ENCODE data around the gene ZNF526.
"Not testable (repeated sequence)": the region's sequence is repeated elsewhere in the genome, so short reads cannot be mapped to it uniquely, and the experiment has no call there.

Gene ZNF526

DNA sequence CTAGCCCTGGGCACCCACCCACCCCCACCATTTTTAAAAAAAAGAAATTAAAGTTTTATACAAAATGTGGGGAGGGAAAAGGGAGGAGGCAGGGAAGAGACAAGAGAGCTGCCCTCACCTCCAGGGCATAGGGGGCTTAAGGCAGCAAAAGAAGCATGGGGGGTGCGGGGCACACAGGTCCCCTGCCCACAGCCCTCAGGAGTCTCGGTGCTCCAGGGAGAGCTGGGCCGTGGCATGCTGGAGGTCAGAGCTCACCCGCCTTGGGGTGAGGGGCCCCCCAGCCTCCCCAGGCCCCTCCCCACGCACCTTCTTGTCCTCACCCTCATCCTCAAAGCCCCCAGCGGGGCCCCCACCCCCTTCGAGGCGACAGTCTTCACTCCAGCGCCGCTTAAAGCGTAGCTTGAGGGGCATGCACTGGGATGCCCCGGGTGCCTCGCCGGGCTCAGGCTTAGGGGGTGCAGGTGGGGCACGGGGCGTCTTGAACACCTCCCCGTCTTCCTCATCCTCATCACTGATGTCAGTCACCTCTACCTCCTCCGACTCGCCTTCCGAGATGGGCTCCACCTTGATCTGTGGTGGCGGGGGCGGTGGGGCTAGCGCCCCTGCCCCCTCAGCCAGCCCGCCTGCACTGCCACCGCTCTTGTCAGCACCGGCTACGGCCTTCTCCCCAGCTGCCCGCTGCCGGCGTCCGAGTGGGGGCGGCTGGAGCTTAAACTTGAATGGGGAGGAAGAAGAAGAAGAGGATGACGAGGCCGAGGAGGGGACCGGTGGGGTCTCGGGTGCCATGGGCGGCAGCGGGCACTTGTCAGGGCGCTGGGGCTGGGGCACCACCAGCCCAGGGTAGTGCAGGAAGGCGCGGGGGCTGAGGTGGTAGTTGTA is 28.4 kb downstream of the ZNF526 start:
- no peak for DNase-seq

- DNase-seq = no peak
These were observed 29.1 kb downstream of the ZNF526 start for GRCh38 chr19:42249149-42249750.

- DNase-seq = no peak
These were observed 29.7 kb downstream of the ZNF526 start for GRCh38 chr19:42249769-42250168.

DNA sequence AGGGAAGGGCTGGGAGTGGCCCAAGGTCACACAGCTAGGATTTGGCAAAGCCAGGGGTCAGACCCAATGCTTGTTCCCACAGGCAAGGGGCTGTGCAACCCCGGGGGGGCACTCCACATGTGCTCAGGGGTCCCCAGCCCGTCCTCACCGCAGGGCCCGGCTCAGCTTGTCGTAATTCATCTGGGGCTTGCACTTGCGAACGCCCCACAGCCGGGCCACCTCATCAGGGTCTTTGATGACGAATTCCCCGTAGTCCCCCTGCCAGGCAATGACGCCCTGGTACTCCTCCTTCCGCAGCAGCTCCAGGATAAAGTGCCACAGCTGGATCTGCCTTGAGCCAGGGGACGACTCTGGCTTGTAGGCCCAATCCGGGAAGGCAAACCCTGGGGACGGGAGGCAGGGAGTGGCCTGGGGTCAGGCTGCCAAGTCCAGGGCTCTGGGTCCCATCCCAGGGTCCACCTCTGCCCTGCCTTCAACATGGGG is 30.1 kb downstream of the ZNF526 start:
- DNase-seq = no peak

DNA sequence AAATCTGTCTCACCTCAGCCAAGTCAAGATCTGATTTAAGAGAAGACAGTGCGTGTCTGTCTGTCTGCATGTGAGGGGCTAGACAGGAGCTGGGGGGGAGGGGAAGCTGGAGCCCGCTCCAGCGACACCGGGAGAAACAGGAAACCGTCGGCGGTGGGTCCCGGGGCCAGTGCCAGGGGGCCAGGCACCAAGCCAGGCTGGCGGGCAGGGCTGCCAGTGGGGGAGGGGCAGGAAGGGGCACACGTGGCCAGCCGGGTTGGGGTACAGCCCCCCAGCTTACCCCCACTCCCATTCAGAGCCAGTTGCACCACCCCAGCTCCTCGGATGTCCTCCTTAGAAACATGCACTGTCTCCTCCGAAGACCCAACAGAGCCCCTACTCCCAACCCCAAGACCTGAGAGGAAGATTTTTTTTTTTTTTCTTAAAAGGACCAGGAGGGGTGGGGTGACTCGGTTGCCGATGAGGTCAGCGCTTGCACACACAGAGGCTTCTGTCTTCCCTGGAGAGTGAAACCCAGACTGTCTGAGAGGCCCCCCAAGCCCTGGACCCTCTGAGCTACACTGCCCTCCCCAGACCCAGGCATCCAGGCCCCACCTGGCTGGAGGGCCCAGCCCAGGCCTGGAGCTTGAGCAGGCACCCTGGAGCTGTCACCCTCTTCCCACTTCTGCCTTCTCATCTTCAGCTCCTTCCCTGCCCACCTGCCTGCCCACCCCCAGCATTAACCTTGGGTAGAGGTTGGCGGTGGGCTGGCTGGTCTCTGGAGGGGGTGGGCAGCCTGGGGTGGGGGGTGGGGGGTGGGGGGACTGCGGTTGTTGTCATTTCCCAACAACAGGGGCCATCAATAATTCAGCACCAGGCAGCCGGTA is 30.8 kb downstream of the ZNF526 start:
- DNase-seq = peak; percentile 49

DNA sequence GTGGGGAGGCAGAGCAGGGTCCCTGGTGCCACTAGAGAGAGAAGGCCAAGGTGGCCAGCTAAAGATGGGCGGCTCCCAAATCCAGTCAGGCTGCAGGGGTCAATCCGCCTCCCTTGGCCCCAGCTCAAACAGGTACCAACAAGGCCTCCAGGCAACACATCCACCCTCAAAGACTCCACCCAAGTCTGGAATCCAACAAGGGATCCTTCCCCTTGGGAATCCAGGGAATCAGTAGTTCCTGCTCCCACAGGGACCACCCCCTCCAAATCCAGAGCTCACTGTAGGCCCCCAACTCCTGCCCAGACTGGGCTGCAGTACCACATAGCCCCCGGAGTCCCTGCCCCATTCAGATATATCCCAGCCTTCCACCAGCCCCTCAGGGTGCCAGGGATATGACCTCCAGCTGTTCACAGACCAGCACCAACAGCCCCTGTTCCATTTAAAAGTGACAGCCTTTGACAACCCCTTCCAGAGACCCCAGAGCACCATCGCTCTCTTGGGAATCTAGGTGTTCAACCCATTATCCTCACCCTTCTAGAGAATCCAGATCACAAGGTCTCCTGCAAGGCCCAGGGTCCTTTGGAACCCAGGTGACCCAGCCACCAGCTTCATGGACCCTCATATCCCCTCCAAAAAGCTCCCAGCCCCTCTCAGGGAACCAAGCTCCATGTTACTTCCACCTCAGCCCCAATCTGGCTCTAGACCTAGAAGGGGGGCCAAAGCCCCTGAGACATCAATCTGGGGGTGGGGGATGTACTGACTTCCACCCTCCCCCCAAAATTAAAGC is 31.7 kb downstream of the ZNF526 start:
- DNase-seq = no peak

DNA sequence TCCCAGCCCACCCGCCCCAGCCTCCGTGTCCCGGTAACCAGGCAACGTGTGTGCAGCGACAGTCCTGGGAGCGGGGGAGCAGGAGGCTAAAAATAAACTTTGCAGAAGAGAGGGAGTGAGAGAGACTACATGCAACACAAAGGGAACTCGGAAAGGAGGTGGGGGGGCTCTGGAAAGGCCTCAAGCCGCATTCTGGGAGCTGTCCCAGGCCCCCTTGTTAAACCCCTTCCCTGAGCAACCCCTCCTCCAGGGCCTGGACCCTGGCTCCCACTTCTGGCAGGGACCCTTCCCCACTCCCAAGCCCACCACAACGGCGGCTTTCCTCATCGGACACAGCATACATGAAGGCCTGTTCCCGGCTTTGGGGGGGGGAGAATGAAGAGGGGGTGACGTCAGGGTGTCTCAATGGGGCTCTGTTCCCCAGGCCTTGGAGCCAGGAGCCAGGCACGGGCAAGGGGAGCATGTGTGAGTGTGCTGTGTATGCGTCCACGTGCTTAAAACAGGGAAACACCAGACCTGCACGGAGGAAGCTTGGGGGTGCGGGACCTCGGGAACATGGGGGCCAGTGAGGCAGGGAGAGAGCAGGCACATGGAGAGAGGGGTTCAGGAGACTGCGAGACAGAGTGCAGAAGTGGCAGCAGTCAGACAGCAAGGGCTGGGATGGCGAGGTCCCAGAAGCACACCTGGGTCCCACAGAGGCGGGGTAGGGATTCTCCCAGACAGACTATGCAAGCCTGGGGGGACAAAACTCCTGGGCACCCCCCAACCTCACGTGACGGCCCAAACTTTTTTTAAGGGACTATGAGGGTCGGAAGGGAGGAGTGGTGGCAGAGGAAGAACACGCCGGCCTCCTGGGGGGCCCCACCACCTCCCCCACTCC is 32.5 kb downstream of the ZNF526 start:
- peak; percentile 69 for DNase-seq

DNA sequence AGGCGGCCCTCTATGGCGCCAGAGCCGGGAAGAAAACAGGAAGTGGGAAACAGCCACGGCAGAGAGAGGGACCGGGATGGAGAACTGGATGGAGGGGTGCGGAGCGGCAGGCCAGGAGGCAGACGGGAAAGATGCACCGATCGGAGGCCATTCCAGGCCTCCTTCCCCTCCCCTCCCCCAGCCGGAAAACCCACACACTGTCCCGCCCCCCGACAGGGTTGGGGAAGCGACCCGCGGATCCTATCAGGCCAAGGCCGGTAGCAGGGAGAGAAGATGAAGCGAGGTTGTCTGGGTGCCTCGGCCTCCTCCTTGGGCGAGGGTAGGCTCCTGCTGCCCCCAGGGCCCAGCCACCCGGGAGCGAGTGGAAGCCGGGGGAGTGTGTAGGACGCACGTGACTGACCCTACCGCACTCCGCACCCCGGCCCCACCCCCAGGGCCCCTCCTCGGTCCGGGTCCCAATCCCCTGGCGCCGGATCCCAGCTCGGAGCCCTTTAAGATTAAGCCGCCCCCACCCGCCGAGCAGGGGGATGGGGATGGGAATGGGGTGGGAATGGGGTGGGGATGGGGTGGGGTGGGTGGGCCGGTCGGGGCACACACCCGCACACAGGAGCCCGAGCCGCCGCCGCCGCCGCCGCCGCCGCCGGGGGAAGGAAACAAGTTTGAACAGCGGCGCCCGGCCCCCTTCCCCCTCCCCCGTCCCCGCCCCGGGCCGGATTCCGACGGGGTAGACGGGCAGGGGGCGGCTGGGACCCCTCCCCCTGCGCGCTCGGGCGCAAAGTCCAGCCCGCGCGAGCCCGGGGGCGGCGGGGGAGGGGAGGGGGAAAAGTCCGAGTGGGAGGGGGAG is 33.4 kb downstream of the ZNF526 start:
- peak; percentile 73 for DNase-seq

GRCh38 chr19:42254089-42254849 is 34.2 kb downstream of the ZNF526 start:
- DNase-seq = peak; percentile 80

- DNase-seq = peak; percentile 93
These were observed 35.0 kb downstream of the ZNF526 start, which contains the start of gene ERF for GRCh38 chr19:42254850-42255765. Gene ERF (minus strand): TSS chr19:42255128. CDS start chr19:42254999, 129 bp downstream.

DNA sequence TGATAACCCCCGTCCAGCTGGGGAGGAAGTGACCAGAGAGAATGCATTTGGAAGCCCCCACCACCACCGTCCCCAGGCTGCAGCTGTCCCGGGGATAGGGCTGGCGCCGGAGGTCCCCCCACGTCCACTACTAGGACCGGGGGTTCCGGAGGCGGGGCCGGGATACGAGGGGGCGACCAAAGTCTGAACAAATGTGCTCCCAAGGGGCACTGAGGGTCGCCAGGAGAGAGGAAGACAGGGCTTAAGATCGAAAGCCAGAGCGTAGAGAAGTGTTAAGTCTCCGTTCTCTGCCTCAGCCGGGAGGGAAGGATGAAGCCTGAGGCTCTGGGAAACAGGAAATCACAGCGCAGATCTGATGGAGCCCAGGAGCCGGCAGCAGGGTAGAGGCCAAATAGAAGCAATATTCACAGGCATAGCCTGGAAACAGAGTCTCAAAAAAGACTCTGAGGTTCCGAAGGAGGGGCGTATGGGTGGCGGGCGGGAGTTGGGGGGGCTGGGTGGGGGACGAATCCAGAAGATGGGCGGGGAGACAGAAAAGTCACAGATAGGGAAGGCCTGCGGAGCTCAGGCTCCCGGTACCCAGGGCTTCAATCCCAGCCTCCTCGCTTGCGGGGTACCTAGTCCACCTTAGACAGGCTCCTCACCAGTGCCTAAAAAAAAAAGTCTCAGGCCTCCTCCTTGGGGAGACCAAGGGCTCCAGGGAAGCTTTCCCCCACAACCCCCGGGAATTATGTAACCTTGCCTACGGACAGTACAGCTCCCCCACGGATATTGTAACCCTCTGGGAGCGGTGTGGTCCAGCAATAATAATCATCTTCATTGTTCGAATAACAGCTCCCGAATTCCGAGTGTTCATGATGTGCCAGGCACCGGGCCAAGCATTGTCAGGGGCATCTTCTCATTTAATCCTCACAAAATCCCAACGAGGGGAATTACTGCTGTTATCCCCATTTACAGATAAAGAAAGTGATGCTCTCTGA is 35.9 kb downstream of the ZNF526 start:
- DNase-seq = peak; percentile 57

DNA sequence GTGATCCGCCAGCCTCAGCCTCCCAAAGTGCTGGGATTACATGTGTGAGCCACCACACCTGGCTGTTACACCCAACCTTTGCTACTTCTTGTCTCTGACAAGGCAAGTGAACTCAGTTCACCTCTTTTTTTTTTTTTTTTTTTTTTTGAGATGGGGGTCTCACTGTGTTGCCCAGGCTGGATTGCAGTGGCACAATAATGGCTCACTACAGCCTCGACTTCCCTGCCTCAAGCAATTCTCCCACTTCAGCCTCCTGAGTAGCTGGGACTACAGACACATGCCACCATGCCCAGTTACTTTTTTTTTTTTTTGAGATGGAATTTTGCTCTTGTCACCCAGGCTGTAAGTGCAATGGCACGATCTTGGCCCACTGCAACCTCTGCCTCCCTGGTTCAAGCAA is 37.7 kb downstream of the ZNF526 start:
- DNase-seq = not testable (repeated sequence)

DNA sequence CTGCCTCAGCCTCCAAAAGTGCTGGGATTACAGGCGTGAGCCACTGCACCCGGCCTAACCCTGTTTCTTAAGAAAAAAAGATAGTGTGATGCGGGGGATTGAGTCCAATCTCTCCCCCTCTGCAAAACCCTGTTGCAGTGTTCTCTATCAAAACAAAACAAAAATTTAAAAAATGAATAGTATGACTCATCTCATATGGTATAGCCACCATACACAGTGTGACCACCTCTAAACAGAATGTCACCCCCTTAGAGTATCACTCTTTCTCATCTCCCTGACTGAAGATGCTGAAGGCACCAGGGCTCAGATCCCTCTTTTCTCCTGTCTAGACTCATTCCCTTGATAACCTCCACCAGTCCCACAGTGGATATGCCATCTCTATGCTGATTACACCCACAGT is 41.7 kb downstream of the ZNF526 start:
- peak; percentile 45 for DNase-seq

- DNase-seq = not testable (repeated sequence)
These were observed 46.0 kb downstream of the ZNF526 start for GRCh38 chr19:42266105-42266504.

GRCh38 chr19:42266928-42267603 is 47.0 kb downstream of the ZNF526 start:
- DNase-seq = not testable (repeated sequence)

- DNase-seq = no peak
These were observed 47.6 kb downstream of the ZNF526 start for GRCh38 chr19:42267644-42268141.
